Lung (tissue), 12 donors: Measurements from ENCODE around the gene ANK3. TPM values are rescaled to one million over a fixed set of nuclear protein-coding genes. Genes with fewer than 3 reads are reported as not detected.

Experiments
- ATAC-seq: fragments of 200-7000 bp; cut with Tn5 transposase; one replicate; pipeline ENCODE4 v1.9.1; 2020; ENCODE audit warnings: moderate number of reproducible peaks; ENCODE audit not compliant: insufficient read depth, low FRiP score
- DNase-seq, 3 donors: peaks; one replicate each; pipeline ENCODE4 v3.0.0-alpha.2; 2013 to 2017
- H3K27ac ChIP-seq, 2 donors: one replicate each; pipeline ENCODE4 v1.5.1; 2013; ENCODE audit warnings: mild to moderate bottlenecking in 2 of 2, moderate library complexity in 2 of 2, control low read depth in 1 of 2, inconsistent platforms in 1 of 2, low read depth in 1 of 2, low read length in 1 of 2
- H3K27me3 ChIP-seq, 3 donors: one replicate each; pipeline ENCODE4 v1.5.1; 2013; ENCODE audit warnings: low read length in 2 of 3; ENCODE audit not compliant: control insufficient read depth in 3 of 3, insufficient read depth in 3 of 3
- H3K36me3 ChIP-seq, 4 donors: one replicate each; pipeline ENCODE4 v1.5.1; 2013; ENCODE audit warnings: low read length in 4 of 4, mild to moderate bottlenecking in 1 of 4, moderate library complexity in 1 of 4; ENCODE audit not compliant: control insufficient read depth in 4 of 4, insufficient read depth in 4 of 4
- H3K4me1 ChIP-seq, 5 donors: one replicate each; pipeline ENCODE4 v1.5.1; 2013; ENCODE audit warnings: low read length in 5 of 5, mild to moderate bottlenecking in 2 of 5, moderate library complexity in 1 of 5; ENCODE audit not compliant: control insufficient read depth in 5 of 5, insufficient read depth in 5 of 5
- H3K4me3 ChIP-seq: one replicate; pipeline ENCODE4 v1.5.1; 2013; ENCODE audit warnings: mild to moderate bottlenecking, control low read depth, moderate library complexity
- H3K9ac ChIP-seq, 2 donors: one replicate each; pipeline ENCODE4 v1.5.1; 2013; ENCODE audit warnings: low read length in 2 of 2, control low read depth in 1 of 2; ENCODE audit not compliant: insufficient read depth in 1 of 2
- H3K9me3 ChIP-seq, 4 donors: one replicate each; pipeline ENCODE4 v1.5.1; 2013; ENCODE audit warnings: low read length in 3 of 4, mild to moderate bottlenecking in 1 of 4, moderate library complexity in 1 of 4; ENCODE audit not compliant: control insufficient read depth in 4 of 4, insufficient read depth in 3 of 4
- WGBS, 2 donors: extraction: QIAGEN DNeasy Blood & Tissue Kit; methylation state at CpG; one replicate each; pipeline ENCODE4 v1.1.7; 2013; 5-methylcytosine and 5-hydroxymethylcytosine counted together
- polyA plus RNA-seq, 2 donors: library from polyadenylated mRNA; stranded (reverse); fragments of 200-250 nt; gene quantifications; one replicate each; pipeline ENCODE4 v1.2.1, GENCODE V29; 2013
- total RNA-seq, 2 donors: library from RNA; depleted of rRNA in 1 of 2; stranded (reverse); fragments of >200 nt in 1 of 2; gene quantifications; one replicate each; pipeline ENCODE4 v1.2.1, GENCODE V29; 2014 to 2021
- TF ChIP-seq, protein P1 (sequence below): IDR thresholded peaks from 2 replicates; pipeline ENCODE4 v1.5.1; 2012; ENCODE audit warnings: mild to moderate bottlenecking; ENCODE audit errors: control extremely low read depth, extremely low read depth
- donor health status: control.
- donor health status: control.
- donor health status: Bipolar disorder and iron deficiency.
- donor health status: healthy.
- donor health status: DM: yes; HTN: yes; CAD: no.

Gene ANK3
- total and polyA plus RNA-seq, 4 donors: 10.4 to 96.0 (median 46.4) TPM

DNA sequence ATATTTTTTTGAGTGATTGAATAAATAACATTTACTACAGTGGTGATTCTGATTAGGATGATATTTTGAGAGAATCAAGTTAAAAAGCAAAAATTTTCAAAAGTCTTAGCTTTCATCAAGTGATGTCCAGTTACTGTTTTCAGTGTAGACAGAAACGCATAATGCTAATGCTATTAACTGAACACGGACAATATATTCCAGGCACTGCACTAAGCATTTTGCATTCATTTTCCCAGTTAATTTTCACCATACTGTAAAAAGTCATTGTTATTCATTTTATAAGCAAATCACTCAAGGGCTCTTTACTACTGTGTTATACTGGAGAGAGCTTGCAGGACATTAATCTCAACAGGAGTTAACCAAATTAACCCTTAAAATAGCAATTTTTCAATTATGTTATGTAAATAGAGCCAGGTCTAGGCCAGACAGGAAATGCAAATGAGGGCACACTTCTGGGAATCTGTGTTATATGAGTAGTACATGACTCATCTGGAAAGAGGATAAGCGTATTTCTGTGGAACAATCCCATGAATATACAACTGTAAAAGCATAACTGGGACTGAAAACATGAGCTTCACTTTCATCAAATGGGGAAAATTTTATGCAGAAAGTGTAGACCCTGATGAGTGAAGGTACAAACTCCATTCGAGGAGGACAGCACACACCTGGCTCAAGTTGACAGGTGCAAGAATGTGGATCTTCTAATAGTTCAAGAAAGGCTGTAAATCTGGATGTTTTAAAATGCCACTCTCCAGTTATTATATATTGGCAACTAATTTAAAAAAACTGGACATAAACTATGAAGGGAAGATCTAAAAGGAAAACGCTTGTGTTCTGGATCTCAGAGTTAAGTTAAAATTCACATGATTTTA lies 75.4 kb downstream of the ANK3 start:
- no peak for ATAC-seq
- Histone ChIP-seq H3K4me3 (no peak overlapping the region), H3K4me1 (peaks cover 0 to 5% (median 0%) of the 10 kb centered on the region in 5 donors), H3K36me3 (no peaks in the 10 kb centered on the region), H3K9me3 (no peaks in the 10 kb centered on the region), H3K27me3 (no peaks in the 10 kb centered on the region), H3K9ac (no peak overlapping the region), H3K27ac (no peak overlapping the region)
- 82 to 86% methylated on average over 5 of the region's 5 CpGs for WGBS, 2 donors
- TF ChIP-seq, protein P1, sequence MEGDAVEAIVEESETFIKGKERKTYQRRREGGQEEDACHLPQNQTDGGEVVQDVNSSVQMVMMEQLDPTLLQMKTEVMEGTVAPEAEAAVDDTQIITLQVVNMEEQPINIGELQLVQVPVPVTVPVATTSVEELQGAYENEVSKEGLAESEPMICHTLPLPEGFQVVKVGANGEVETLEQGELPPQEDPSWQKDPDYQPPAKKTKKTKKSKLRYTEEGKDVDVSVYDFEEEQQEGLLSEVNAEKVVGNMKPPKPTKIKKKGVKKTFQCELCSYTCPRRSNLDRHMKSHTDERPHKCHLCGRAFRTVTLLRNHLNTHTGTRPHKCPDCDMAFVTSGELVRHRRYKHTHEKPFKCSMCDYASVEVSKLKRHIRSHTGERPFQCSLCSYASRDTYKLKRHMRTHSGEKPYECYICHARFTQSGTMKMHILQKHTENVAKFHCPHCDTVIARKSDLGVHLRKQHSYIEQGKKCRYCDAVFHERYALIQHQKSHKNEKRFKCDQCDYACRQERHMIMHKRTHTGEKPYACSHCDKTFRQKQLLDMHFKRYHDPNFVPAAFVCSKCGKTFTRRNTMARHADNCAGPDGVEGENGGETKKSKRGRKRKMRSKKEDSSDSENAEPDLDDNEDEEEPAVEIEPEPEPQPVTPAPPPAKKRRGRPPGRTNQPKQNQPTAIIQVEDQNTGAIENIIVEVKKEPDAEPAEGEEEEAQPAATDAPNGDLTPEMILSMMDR: no peak
- DNase-seq: no peak

DNA sequence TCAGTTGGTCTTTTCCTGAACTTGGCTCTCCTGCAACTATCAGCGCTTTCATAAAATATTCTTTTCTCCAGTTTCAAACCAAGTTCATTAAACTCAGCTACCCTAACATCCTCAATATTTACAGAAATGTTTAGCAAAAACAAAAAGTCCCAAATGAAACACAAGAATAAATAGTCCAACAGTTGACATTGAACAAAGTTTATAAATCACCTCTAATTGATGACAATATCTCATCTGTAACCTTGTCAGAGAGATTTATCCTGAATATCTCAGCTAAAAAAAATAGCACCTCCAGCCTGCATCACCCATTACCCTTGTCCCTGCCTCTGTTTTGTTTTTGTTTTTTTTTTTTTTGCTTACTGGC lies 76.1 kb downstream of the ANK3 start:
- no peak for ATAC-seq
- no peaks in the 10 kb centered on the region for H3K9me3 ChIP-seq
- H3K9ac ChIP-seq: no peak overlapping the region
- H3K4me1 ChIP-seq: peaks cover 0 to 5% (median 0%) of the 10 kb centered on the region in 5 donors
- TF ChIP-seq, protein P1: no peak
- no peaks in the 10 kb centered on the region for H3K27me3 ChIP-seq
- no peak overlapping the region for H3K27ac ChIP-seq
- DNase-seq: no peak
- WGBS, 2 donors: 85 to 92% methylated on average over 1 of the region's 1 CpG
- no peaks in the 10 kb centered on the region for H3K36me3 ChIP-seq
- no peak overlapping the region for H3K4me3 ChIP-seq

DNA sequence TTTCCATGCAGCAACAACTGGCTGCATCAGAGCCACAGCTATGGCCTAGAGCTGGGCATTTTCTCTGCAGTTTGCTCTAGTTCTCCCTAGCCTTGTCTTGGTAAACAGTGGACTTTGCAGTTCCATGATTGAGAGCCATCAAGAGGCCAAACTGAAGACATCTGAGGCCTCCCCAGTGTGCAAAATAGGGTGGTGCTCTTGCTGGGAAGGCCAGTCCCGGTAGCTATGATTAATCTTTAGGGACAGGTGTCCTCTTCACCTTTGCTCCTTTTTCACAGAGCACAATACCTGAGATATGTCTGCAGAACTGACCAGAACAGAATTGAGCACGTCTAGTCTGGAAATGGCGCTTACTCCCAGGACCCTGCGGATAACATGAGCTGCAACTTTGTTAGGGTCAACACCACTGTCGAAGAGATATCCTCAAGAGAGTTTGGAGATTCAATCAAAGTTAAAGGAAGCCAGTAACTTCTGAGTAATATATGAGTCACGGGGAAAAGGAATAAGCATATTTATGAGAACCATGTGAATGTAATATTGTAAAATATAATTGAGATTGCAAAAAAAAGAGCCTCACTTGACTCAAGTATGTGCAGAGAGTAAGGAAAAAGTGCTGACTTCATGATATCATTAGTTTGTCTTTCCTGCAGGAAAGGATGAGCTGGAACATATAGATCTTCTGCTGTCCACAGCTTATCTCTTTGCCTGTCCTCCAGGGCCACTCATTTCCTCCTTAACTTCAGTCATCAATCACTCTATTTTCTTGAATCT lies 76.7 kb downstream of the ANK3 start:
- no peak overlapping the region for H3K9ac ChIP-seq
- DNase-seq (no peak), ATAC-seq (no peak)
- H3K4me3 ChIP-seq: no peak overlapping the region
- TF ChIP-seq, protein P1: no peak
- no peaks in the 10 kb centered on the region for H3K27me3 ChIP-seq
- H3K4me1 ChIP-seq: peaks cover 0 to 5% (median 0%) of the 10 kb centered on the region in 5 donors
- H3K36me3 ChIP-seq: no peaks in the 10 kb centered on the region
- WGBS, 2 donors: 85 to 87% methylated on average over 6 of the region's 6 CpGs
- no peaks in the 10 kb centered on the region for H3K9me3 ChIP-seq
- no peak overlapping the region for H3K27ac ChIP-seq
